Liver (tissue), 9 donors: ENCODE measurements around the gene AJM1. TPM values are rescaled to one million over a fixed set of nuclear protein-coding genes. Genes with fewer than 3 reads are reported as not detected.
"Not testable (repeated sequence)": the region's sequence is repeated elsewhere in the genome, so short reads cannot be mapped to it uniquely, and the experiment has no call there.

Experiments
- DNase-seq: peaks from one replicate; pipeline ENCODE4 v3.0.0-alpha.2; 2017; ENCODE audit warnings: low spot score
- H3K27ac ChIP-seq, 2 donors: one replicate each; pipeline ENCODE4 v1.7.0; 2013; ENCODE audit warnings: inconsistent platforms in 2 of 2, low read length in 2 of 2, control low read depth in 1 of 2, low read depth in 1 of 2, mild to moderate bottlenecking in 1 of 2
- H3K27me3 ChIP-seq, 4 donors: one replicate each; pipeline versions ENCODE4 v1.6.1 to v1.7.0; 2013; ENCODE audit warnings: low read length in 3 of 4, inconsistent platforms in 1 of 4, mild to moderate bottlenecking in 1 of 4, moderate library complexity in 1 of 4; ENCODE audit not compliant: control insufficient read depth in 4 of 4, insufficient read depth in 4 of 4
- H3K36me3 ChIP-seq, 4 donors: one replicate each; pipeline versions ENCODE4 v1.6.1 to v1.7.0; 2013; ENCODE audit warnings: low read length in 3 of 4, mild to moderate bottlenecking in 3 of 4, low read depth in 1 of 4, moderate library complexity in 1 of 4; ENCODE audit not compliant: control insufficient read depth in 4 of 4, insufficient read depth in 3 of 4
- H3K4me1 ChIP-seq, 4 donors: one replicate each; pipeline versions ENCODE4 v1.6.1 to v1.7.0; 2013; ENCODE audit warnings: low read length in 3 of 4, mild to moderate bottlenecking in 3 of 4, moderate library complexity in 1 of 4; ENCODE audit not compliant: control insufficient read depth in 4 of 4, insufficient read depth in 4 of 4
- H3K4me3 ChIP-seq, 3 donors: one replicate each; pipeline versions ENCODE4 v1.6.1 to v1.7.0; 2013; ENCODE audit warnings: low read length in 3 of 3, control low read depth in 1 of 3, low read depth in 1 of 3, mild to moderate bottlenecking in 1 of 3
- H3K9ac ChIP-seq, 2 donors: one replicate each; pipeline ENCODE4 v1.7.0; 2013; ENCODE audit warnings: low read length in 2 of 2, mild to moderate bottlenecking in 2 of 2, moderate library complexity in 2 of 2, control low read depth in 1 of 2, low read depth in 1 of 2
- H3K9me3 ChIP-seq, 4 donors: one replicate each; pipeline versions ENCODE4 v1.6.1 to v1.7.0; 2013; ENCODE audit warnings: low read length in 3 of 4; ENCODE audit not compliant: control insufficient read depth in 4 of 4
- ATF3 ChIP-seq: IDR thresholded peaks from 2 replicates; pipeline ENCODE4 v1.6.1; 2016; ENCODE audit warnings: antibody characterized with exemption
- CTCF ChIP-seq: fragments of 150-350 bp; IDR thresholded peaks from 2 replicates; pipeline ENCODE4 v1.5.1; 2017; ENCODE audit warnings: improper control_type of control experiment, low read depth, low read length; ENCODE audit not compliant: missing input control
- EGR1 ChIP-seq, 2 donors: IDR thresholded peaks; 2 replicates each; pipeline ENCODE4 v1.6.1; 2016 to 2018; ENCODE audit warnings: antibody characterized with exemption in 2 of 2, low read depth in 2 of 2
- FOXA1 ChIP-seq: IDR thresholded peaks from 2 replicates; pipeline ENCODE4 v1.6.1; 2016; ENCODE audit warnings: antibody characterized with exemption
- GABPA ChIP-seq, 2 donors: IDR thresholded peaks in 1 of 2; conservative IDR thresholded peaks in 1 of 2; 2 replicates each; pipeline ENCODE4 v1.6.1; 2016; ENCODE audit warnings: antibody characterized with exemption in 2 of 2, mild to moderate bottlenecking in 1 of 2, moderate library complexity in 1 of 2
- HNF4G ChIP-seq: IDR thresholded peaks from 2 replicates; pipeline ENCODE4 v1.6.1; 2016; ENCODE audit warnings: antibody characterized with exemption
- JUND ChIP-seq, 2 donors: IDR thresholded peaks; 2 replicates each; pipeline ENCODE4 v1.6.1; 2016; ENCODE audit warnings: antibody characterized with exemption in 2 of 2
- NR2F2 ChIP-seq: IDR thresholded peaks from 2 replicates; pipeline ENCODE4 v1.6.1; 2016; ENCODE audit warnings: antibody characterized with exemption
- RAD21 ChIP-seq, 2 donors: IDR thresholded peaks; 2 replicates each; pipeline ENCODE4 v1.6.1; 2016; ENCODE audit warnings: antibody characterized with exemption in 2 of 2, mild to moderate bottlenecking in 2 of 2
- REST ChIP-seq: IDR thresholded peaks from 2 replicates; pipeline ENCODE4 v1.6.1; 2016; ENCODE audit warnings: antibody characterized with exemption, mild to moderate bottlenecking
- TAF1 ChIP-seq: conservative IDR thresholded peaks from 2 replicates; pipeline ENCODE4 v1.6.1; 2016; ENCODE audit warnings: antibody characterized with exemption, mild to moderate bottlenecking
- ZBTB33 ChIP-seq: IDR thresholded peaks from 2 replicates; pipeline ENCODE4 v1.6.1; 2016; ENCODE audit warnings: antibody characterized with exemption
- WGBS: extraction: QIAGEN DNeasy Blood & Tissue Kit; methylation state at CpG from one replicate; pipeline ENCODE4 v1.1.7; 2013; 5-methylcytosine and 5-hydroxymethylcytosine counted together
- polyA plus RNA-seq, 2 donors: library from polyadenylated mRNA; stranded (reverse) in 1 of 2; unstranded in 1 of 2; fragments of 200-250 nt in 1 of 2; fragments of >200 nt in 1 of 2; fragmentation: Nextera tagmentation in 1 of 2; extraction: Ambion mirVana in 1 of 2; gene quantifications; one replicate each; pipeline versions ENCODE4 v1.2.1 to v1.2.3, GENCODE V29; 2013 to 2015
- total RNA-seq, 2 donors: library from RNA; depleted of rRNA; stranded (reverse); fragments of >200 nt; gene quantifications; one replicate each; pipeline ENCODE4 v1.2.3, GENCODE V29; 2014
- donor health status: healthy.
- donor health status: healthy.
- donor health status: healthy.
- donor health status: healthy.
- donor health status: healthy.

AJM1 gene
- total and polyA plus RNA-seq, 4 donors, result 0.56 to 2.3 (median 0.82) TPM

- TF ChIP-seq REST (no peak), GABPA (IDR thresholded peaks at IDR 0.05 in 1 of 2, conservative IDR thresholded peaks at IDR 0.05 in 1 of 2) (no peak), ZBTB33 (no peak), NR2F2 (no peak), JUND (IDR thresholded peaks at IDR 0.05) (no peak)
Observed at GRCh38 chr9:136868644-136869043, 26.4 kb downstream of the AJM1 start (continued).

GRCh38 chr9:136869611-136870010 lies 27.3 kb downstream of the AJM1 start:
- not testable (repeated sequence) for H3K36me3 ChIP-seq, H3K4me3 ChIP-seq, H3K27me3 ChIP-seq, H3K27ac ChIP-seq, H3K9ac ChIP-seq, DNase-seq, H3K9me3 ChIP-seq
- 92% methylated on average over 2 of the region's 2 CpGs for WGBS
- H3K4me1 ChIP-seq, result peaks cover 5 to 13% (median 10%) of the 10 kb centered on the region in 4 donors

GRCh38 chr9:136875155-136875554 lies 32.9 kb downstream of the AJM1 start:
- no peaks in the 10 kb centered on the region for H3K4me1 ChIP-seq
- 89% methylated on average over 6 of the region's 6 CpGs for WGBS
- no peak for TF ChIP-seq TAF1
- TF ChIP-seq HNF4G, result no peak
- TF ChIP-seq RAD21 (IDR thresholded peaks at IDR 0.05), result no peak
- H3K4me3 ChIP-seq, result no peak overlapping the region
- H3K27ac ChIP-seq, result no peak overlapping the region
- no peaks in the 10 kb centered on the region for H3K27me3 ChIP-seq
- DNase-seq, result no peak
- H3K9ac ChIP-seq, result no peak overlapping the region
- no peaks in the 10 kb centered on the region for H3K36me3 ChIP-seq
- H3K9me3 ChIP-seq, result no peaks in the 10 kb centered on the region

- H3K27me3 ChIP-seq, result no peaks in the 10 kb centered on the region
- H3K36me3 ChIP-seq, result no peaks in the 10 kb centered on the region
- TF ChIP-seq JUND (IDR thresholded peaks at IDR 0.05), result no peak
- no peak for TF ChIP-seq EGR1 (IDR thresholded peaks at IDR 0.05; ENCODE audit: low read depth in 2 of 2)
- no peak for TF ChIP-seq FOXA1
- TF ChIP-seq REST, result no peak
- TF ChIP-seq CTCF, result no peak
- TF ChIP-seq ATF3, result no peak
- no peak for TF ChIP-seq HNF4G
- no peak overlapping the region for H3K4me3 ChIP-seq
- 92% methylated on average over 5 of the region's 5 CpGs for WGBS
- no peak for DNase-seq
- H3K27ac ChIP-seq, result no peak overlapping the region
- peaks cover 0 to 2% (median under 1%) of the 10 kb centered on the region in 4 donors for H3K4me1 ChIP-seq
- no peak overlapping the region for H3K9ac ChIP-seq
- H3K9me3 ChIP-seq, result no peaks in the 10 kb centered on the region
Observed at GRCh38 chr9:136876476-136876875, 34.2 kb downstream of the AJM1 start.
